GM19240 (cell line): ENCODE results near the gene INPP5E.
A peak's percentile ranks its signal among the peaks of the same experiment; 100 is the strongest.

ENCODE experiments used
- DNase-seq: peaks from one replicate; pipeline ENCODE4 v3.0.0; 2011; ENCODE audit warnings: low spot score; ENCODE audit not compliant: insufficient read length

The INPP5E gene

DNA sequence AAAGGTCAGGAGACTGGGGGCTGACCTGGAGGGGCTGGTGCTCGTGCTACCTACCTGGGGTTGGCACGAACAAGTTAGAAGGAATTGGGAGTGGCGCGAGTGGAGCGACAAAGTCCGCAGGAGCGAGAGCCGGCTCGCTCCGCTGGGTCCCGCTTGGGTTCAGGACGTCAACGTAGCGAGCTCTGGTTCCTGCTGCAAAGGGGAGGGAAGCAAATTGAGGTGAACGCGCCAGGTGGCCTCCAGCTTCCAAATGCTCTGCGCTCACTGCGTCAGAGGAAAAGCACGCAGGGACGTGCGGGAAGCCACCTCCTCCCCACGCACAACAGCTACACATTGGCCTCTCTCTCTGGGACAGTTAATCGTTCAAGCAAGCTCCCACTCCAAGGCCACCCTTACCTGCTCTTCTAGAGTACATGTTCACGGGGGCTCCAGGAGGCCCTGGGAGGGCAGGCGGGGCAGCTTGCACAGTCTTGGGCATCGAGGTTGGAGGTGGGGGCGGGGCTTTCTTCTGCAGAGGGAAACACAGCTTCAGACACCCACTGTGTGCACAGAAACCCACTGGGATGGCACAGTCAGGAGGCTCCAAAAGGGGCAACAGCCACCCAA lies 7.6 kb upstream of the INPP5E start:
- DNase-seq, result no peak

DNA sequence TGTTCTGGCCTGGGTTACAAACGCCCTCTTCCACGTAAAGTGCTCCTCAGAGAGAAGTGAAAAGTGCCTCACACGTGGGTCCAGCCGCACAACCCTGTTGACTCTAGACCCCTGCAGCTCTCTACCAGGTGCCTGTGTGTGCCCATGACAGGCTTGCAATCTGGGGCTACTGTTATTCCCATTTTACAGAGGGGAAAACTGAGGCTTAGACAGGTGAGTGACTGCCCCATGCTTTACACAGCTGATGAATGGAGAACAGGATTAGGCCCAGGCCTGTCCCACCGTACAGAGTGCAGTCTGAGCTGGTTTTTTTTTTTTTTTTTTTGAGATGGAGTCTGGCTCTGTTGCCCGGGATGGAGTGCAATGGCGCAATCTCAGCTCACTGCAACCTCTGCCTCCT lies 6.2 kb upstream of the INPP5E start:
- DNase-seq, result no peak

DNA sequence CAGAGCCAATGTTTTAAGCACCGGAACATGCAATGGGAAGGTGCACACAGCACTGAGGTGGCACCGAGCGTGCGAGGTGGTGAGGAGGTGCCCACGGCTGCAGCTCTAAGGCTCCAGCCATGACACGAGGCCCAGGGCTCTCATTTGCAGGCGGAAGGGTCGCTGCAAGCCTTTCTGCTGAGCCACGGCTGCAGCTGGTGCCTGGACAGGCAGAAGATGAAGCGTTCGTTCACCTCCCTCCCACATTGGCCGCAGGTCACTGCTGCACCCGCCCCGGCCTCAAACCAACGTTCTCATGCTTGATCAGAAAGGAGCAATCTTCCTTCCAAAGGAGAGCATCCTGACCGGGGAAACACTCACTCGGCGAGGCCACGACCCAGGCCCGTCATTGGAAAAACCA lies 4.5 kb upstream of the INPP5E start:
- DNase-seq, result no peak

DNA sequence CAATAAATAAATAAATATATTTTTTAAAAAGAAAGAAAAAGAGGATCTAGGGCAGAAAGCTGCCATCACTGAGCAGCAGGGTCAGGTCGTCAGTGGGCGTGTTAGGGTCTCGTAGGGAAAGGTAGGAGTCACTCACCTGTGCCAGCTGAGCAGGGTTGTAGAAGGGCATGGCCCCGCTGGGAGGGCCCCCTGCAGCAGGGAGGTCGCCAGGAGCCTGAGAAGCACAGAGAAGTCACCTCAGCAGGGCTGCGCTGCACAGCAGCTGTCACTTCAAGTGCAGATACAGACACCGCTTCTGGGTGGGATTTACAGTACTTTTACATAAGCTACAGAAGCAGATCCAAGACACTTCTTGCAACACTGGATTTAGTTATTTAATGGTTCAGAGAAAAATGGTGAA lies 4.0 kb upstream of the INPP5E start:
- no peak for DNase-seq

DNA sequence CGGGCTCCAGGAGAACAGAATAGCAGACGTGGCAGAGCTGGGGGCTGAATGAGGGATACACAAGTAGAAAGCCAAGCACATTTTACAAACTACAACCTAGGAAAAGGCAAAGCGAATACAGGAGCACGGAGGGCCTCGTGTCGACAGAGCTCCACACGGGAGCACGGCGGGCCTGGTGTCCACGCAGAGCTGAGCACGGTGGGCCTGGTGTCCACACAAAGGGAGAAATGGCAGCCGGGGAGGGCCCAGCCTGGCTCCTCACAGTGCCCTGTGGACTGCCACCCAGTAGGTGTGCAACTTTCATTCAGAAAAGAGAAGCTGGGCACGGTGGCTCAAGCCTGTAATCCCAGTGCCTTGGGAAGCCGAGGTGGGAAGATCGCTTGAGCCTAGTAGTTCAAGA lies 3.4 kb upstream of the INPP5E start:
- no peak for DNase-seq

DNA sequence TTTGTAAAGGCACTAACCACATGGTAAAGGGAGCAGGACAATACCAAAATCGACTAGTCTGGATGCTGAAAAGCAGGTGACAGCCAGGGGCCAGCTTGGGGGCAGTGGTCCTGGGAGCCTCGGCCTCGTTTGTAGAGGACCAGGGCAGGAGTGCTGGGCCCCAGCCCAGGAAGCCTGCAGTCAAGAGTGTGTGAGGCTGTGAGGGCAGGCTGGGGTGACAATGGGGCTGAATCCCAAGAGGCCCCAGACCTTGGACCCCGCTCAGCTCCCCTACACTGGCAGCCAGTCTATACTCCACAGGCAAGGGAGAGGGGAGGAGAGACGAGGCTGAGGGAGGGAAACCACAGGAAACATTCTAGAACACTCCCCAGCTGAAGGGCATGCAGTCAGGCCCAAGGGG lies 2.6 kb upstream of the INPP5E start:
- no peak for DNase-seq

DNA sequence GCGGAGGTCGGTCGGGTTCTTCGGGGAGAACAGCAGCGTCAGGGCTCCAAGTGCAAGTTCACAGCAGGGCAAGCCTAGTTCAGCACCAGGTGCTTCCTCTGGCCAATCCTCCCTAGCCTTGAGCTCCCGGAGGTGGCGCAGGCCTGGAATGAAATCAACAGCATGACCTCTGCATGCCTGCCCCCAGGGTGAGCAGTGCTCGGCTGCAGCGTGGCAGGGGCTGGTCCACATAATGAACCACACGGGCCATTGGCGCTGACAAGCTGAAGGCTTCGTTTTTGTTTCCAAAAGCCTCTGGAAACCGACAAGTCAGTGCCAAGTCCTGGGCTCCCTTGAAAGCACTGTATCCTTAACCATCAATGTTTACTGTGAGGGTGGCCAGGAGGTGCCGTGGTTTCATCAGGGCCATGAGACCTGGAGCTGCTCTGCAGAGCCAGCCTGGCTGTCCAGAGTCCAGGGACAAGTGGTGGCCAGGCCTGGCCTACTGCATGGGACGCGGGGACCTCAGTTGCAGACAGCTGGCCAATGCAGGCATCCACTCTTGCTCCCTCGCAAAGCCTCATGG lies 2.1 kb upstream of the INPP5E start:
- DNase-seq, result no peak

DNA sequence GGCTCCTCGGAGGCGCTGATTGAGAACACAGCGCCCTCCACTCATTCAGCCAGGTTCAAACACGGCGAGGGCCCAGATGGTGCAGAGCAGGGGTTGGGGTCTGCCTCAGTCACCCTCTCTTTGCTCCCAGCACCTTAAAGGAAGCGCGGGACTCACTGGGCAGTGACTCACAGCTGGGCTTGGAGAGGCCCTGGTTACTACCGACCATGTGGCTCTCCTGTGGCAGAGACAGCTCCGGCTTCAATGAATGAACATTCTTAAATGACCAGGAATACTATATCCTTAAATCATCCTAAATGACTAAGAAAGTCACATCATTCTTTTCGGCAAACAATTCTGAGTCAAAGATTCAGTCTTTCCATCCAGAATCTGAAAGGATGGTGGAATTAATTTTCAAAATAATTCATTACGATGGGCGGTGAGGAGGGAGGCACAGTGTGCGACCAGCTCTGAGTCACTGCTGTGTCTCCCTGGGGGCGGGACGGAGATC lies 1.6 kb upstream of the INPP5E start:
- no peak for DNase-seq

DNA sequence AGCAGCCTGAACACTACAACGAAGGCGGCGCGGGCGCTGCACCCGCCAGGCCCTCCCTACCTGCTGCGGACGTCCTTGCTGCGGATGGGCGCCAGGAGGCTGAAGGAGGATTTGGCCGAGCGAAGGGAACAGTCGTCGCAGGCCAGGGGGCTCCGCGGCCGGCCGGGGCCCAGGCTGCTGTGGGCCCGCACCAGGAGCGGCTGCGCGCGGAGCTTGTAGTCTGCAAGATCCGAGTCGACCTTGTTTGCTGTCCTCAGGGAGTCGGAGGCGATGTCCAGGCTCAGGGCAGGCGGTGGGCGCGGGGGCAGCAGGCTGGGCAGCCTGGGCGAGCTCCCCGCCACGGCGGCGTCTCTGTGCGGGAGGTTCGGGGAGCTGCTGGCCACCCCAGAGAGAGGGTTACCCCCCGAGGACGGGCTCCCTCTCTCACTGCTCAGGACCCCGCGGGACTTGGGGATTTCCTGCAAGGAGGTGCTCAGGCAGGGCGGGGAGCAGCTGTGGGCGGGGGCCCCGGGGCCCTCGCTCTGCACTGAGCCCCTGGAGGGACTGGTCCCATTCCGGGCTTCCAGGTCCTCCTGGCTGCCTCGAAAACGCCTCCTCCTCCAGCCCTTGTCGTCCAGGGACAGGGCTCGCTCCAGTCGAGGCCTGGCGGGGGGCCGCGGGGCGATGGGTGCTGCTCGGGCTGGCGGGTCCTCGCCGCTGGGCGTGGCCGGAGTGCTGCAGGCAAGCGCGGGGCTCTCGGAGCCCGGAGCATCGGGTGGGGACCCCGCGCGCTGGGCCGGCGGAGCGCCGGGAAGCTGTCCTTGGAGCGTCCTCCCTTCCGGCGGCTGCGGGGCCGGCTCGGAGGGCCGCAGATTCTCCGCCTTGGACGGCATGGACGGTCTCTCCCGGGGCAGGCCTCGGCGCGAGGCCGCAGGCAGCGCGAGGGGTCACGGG lies 831 bp downstream of the INPP5E start:
- peak; percentile 68 for DNase-seq

DNA sequence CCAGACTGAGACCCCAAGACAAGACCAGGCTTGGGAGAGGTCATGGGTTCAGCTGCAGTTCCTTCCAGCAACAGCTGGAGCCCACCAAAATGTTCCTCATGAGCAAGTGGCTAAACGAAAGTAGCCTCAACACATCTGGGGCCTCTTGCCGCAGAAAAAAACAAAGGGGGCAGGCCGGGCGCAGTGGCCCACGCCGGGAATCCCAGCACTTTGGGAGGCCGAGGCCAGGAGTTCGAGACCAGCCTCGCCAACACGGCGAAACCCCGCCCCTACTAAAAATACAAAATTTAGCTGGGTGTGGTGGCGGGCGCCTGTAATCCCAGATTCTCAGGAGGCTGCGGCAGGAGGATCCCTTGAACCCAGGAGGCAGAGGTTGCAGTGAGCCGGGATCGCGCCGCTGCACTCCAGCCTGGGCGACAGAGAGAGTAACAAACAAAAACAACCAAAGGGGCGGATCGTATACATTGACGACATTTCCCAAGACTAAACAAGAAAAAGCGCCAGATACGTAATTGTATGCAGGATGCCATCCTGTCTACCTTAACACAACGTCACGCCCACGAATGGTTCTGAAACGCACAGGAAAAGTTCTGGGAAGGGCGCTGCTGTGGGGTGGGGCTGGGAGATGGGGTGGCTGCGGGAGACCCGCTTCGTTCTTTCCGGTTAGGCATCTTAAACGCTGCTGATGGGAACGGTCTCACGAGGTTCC lies 1.7 kb downstream of the INPP5E start:
- DNase-seq, result no peak

DNA sequence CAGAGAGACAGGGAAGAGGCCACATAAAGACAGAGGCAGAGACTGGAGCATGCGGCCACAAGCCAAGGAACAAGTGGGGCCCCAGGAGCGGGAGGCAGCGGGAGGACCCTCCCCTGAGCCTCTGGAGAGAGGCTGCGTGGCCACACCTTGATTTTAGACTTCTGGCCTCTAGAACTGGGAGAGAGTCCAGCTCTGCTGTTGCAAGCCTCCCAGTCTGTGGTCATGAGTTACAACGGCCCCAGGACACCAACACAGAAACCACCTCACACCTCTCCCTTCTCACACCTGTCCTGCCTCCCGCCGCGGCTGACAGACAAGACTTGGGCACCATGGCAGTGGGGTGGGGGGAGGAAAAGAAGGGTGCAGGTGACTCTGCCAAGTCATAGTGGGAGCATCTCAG lies 2.2 kb downstream of the INPP5E start:
- no peak for DNase-seq

DNA sequence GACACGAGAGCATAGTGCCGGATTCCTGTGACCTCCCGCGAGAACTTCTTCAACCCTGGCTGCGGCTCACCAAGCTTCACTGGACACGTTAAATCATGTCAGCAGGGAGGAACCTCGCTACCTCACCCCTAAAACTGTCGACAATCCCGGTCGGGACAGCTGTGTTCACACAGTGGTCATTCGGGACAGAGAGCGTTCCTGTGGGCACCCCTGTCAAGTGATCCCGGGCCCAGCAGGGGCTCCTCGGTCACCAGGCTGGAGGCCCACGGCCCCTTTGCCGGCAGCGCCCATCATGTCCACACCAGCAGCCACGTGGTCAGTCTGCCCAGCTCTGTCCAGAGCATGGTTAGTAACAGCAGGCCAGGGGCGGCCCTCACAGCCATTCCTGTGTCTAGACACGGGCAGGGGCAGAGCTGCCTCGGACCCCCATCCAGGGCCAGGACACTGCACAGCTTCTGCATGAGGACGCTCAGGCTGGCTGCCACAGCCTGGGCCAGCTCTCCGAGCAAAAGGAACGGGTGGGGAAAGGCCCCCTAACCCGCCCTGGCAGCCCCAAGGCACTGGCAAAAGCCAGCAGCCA lies 3.5 kb downstream of the INPP5E start:
- DNase-seq, result no peak

DNA sequence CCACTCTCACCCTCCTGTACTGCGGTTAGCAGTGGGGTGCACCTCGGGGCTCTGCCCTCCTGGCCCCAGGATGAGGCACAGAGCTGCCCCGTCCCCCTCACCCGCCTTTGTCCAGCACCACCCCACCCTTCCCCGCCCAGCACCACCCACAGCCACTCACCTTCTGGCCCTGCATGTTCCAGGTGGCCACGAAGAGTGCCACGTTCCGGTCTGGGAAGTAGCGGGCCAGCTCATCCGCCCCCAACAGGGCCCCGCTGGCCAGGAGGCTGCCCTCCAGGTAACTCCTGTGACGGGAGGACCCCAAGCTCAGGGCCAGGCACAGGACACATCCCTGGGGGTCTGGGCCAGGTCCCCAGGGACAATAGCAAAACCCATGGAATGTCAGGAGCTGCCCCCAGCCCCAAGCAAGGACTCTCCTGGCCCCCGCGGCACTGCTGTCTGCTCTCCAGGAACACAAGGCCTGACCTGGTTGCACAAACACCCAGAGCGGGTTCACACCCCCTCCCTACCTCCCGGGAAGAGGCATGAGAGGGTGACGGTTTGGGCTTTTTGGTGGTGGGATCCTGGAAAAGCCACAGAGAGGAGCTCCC lies 5.0 kb downstream of the INPP5E start:
- DNase-seq, result no peak

DNA sequence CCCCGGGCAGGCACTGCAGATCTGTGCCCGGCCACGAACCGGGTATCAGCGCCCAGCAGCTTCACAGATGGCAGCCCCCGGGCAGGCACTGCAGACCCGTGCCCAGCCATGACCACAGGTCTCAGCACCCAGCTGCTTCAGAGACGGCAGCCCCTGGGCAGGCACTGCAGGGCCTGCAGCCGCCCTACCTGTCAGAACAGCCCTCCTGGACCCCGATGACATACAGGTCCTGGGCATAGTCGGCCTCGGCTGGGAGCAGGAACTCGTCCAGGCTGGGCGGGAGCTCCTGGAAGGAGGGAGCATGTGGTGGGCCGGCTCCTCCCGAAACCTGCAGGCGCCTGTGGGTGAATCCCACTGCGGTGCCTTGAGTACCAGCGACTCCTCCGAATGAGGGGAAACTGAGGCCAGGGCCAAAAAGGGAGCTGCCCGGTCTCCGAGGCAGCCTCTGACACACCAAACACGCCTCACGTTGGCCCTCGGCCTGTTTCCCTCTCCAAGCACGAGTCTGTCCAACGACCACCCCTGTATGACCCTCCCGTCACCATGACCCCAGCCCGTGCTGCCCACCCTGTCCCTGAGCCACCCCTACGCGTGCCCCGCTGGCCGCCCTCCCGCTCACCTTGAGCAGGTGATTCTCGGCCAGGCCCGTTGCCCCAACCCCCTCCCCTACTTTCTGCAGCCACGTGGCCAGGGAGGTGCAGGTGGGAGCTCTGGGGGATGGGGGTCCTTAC lies 5.6 kb downstream of the INPP5E start:
- DNase-seq, result no peak

DNA sequence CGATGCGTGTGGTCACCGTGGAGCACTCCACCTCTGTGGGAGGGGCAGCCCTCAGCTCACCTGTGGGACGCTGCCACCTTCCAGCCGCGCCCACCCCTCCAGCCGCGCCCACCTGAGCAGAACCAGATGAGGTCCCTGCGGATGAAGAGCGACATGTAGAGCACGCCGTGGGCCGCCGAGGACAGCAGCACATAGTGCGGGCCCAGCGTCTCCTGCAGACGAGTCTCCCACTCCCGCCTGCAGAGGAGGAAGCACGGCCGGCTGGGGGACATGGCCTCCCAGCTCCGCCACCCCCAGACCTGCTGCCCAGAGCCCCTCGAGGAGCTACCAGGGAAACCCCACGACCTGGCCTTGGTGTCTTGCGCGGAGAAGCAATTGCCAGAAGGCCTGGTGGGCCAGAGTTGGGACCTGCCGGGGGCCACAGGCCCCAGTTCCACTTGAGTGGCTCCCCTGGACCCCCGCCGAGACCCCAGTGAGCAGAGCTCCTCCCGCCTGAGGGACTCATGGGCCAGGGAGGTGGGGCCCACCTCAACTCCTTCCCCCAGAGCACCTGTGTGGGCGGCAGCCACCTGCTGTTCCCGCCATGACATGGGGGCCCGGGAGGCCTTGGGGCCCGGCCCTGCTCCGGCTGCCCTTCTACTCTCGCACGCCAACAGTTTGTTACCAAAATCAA lies 6.5 kb downstream of the INPP5E start:
- no peak for DNase-seq

DNA sequence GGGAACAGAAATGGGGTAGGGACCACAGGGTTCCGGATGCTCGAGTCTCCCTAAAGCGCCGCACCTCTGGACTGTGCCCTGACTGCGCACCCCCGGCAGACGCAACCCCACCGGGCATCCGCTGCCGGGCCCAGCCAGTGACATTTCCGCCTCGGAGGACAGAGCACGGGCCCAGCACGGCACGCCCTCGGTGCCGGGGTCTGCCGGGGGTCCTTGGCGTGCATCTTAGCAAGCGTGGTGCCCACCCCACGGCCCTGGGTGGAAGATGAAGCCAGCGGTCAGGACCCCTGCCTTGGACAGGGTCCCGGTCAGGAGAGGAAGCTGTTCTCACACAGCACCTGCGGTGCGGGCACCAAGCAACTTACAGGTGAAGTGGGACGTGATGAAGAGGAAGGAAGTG lies 7.1 kb downstream of the INPP5E start:
- no peak for DNase-seq

DNA sequence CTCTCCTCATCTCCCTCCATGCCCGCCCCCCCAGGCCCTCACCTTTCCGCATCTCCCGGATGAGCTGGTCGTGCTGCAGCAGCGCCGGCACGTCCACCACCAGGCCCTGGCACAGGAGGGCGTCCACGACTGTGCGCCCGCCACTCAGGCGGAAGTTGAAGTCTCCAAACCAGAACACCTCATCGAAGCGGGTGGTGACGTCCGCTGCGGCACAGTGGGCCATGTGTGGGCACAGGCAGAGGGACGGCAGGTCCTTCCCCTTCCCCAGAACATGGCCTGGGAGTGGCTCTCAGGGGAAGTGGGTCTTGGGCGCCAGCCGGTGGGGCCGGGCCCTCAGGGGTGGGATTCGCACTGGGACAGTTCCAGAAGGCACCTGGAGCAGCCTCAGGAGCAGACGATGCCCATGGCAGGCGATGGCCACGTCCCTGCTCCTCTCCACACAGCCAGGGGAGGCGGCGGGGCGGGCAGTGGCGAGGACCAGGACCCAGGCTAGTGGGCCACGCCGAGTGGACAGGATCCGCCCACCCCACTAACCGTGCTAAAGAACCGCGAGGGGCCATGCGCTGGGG lies 7.8 kb downstream of the INPP5E start:
- no peak for DNase-seq

DNA sequence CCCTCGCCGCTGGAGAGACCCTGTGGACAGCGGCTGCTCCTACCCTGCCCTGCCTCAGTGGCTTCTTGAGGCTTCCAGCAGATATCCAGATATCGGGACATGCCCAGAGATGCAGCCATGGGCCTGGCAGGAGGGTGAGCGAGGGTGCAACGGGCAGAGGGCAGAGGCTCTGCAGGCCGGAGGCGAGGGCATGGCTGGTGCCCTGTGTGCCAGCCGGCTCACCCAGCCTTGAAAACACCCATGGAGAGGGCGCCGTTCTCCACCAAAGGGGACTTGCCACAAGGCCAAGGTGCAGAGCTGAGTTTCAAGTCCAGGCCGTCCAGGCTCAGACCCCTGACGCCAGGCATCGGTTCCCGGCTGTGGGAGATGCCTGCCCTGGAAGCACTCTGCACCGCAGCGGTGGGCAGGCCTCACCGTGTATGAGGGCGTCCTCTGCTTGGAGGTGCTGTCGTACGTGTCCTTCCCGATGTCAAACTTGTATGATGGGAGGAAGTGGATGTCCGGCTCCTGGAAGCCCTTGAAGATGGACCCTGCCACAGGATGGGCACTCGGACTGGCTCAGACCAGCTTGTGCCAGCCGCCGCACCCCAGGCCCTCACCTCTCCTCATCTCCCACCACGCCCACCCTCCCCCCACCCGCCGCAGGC lies 8.9 kb downstream of the INPP5E start:
- no peak for DNase-seq
